A549 (cell line): ENCODE data around the gene FMO2. TPM values are rescaled to one million over a fixed set of nuclear protein-coding genes. Genes with fewer than 3 reads are reported as not detected.

Source experiments
- ATAC-seq, 2 experiments: fragments of 200-7000 bp in 1 of 2; fragments of >200 bp in 1 of 2; cut with Nextera tagmentation in 1 of 2; cut with Tn5 transposase in 1 of 2; 3 replicates each; pipeline versions ENCODE4 v1.8.0 to v1.9.1; 2018 to 2020; ENCODE audit warnings: mild to moderate bottlenecking in 1 of 2, moderate library complexity in 1 of 2
- CTCF ChIA-PET: fragments of 300-600 bp; sonication (Branson Sonifier 250); formaldehyde crosslinking; extraction: SDS; loops from one replicate; lab custom pipeline; 2021; ENCODE audit warnings: antibody characterized with exemption, inconsistent platforms; lab: Yijun Ruan, JAX
- POLR2A ChIA-PET: fragments of 350-600 bp; formaldehyde crosslinking; extraction: SDS; loops from one replicate; lab custom pipeline; 2021; ENCODE audit warnings: antibody characterized with exemption, inconsistent platforms; lab: Yijun Ruan, JAX
- DNase-seq, 2 experiments: peaks; one replicate each; pipeline versions ENCODE4 v3.0.0 to v3.0.0-alpha.2; 2011 to 2016; ENCODE audit warnings: low read depth in 1 of 2, low spot score in 1 of 2
- FAIRE-seq: peaks from 2 replicates; lab custom pipeline; 2011; peaks lifted over from hg19 to GRCh38; lab: Jason Lieb, UNC
- H3K27ac ChIP-seq, 2 experiments: fragments of >200 bp; sonication (Bioruptor Twin); formaldehyde crosslinking; 3 replicates each; pipeline ENCODE4 v1.5.1; 2016 to 2017
- H3K4me1 ChIP-seq: fragments of >200 bp; sonication (Bioruptor Twin); formaldehyde crosslinking; 3 replicates; pipeline ENCODE4 v1.6.1; 2016
- H3K4me2 ChIP-seq: fragments of >200 bp; sonication (Bioruptor Twin); formaldehyde crosslinking; 3 replicates; pipeline ENCODE4 v1.6.1; 2016
- H3K4me3 ChIP-seq: fragments of >200 bp; sonication (Bioruptor Twin); formaldehyde crosslinking; 3 replicates; pipeline ENCODE4 v1.5.1; 2016
- H3K9me3 ChIP-seq: fragments of >200 bp; sonication (Bioruptor Twin); formaldehyde crosslinking; 3 replicates; pipeline ENCODE4 v1.6.1; 2016
- ATOH8 ChIP-seq: fragments of 250-450 bp; sonication (Bioruptor Pico); IDR thresholded peaks from 2 replicates; pipeline ENCODE4 v1.5.0; 2020; ENCODE audit warnings: low read depth, mild to moderate bottlenecking, moderate library complexity
- BHLHE40 ChIP-seq: IDR thresholded peaks from 2 replicates; pipeline ENCODE4 v1.6.1; 2012; ENCODE audit warnings: low read depth, low read length, inconsistent platforms
- CBX2 ChIP-seq: fragments of 200-600 bp; sonication (generic); IDR thresholded peaks from 2 replicates; pipeline ENCODE4 v1.6.1; 2016; ENCODE audit warnings: low read depth, mild to moderate bottlenecking, borderline replicate concordance
- CBX8 ChIP-seq: fragments of 200-600 bp; sonication (generic); IDR thresholded peaks from 2 replicates; pipeline ENCODE4 v1.6.1; 2016
- CHD4 ChIP-seq: fragments of 200-600 bp; sonication (generic); IDR thresholded peaks from 2 replicates; pipeline ENCODE4 v1.6.1; 2016; ENCODE audit warnings: antibody characterized with exemption, mild to moderate bottlenecking, borderline replicate concordance
- CTCF ChIP-seq: fragments of >200 bp; sonication (Bioruptor Twin); formaldehyde crosslinking; IDR thresholded peaks from 3 replicates; pipeline ENCODE4 v1.5.1; 2016
- EP300 ChIP-seq, 2 experiments: fragments of >200 bp; sonication (Bioruptor Twin); formaldehyde crosslinking; IDR thresholded peaks; 2 replicates in 1 of 2; 3 replicates in 1 of 2; pipeline ENCODE4 v1.6.1; 2016 to 2017
- FOXS1 ChIP-seq: fragments of 250-450 bp; sonication (Bioruptor Pico); IDR thresholded peaks from 2 replicates; pipeline ENCODE4 v1.5.0; 2020; ENCODE audit warnings: mild to moderate bottlenecking, moderate library complexity
- HOXA7 ChIP-seq: fragments of 250-450 bp; sonication (Bioruptor Pico); IDR thresholded peaks from 2 replicates; pipeline ENCODE4 v1.5.0; 2020; ENCODE audit warnings: mild to moderate bottlenecking, moderate library complexity
- HOXB13 ChIP-seq: fragments of 250-450 bp; sonication (Bioruptor Pico); IDR thresholded peaks from 2 replicates; pipeline ENCODE4 v1.5.0; 2020; ENCODE audit warnings: low read depth, mild to moderate bottlenecking, moderate library complexity
- JUN ChIP-seq, 2 experiments: fragments of >200 bp; sonication (Bioruptor Twin); formaldehyde crosslinking; IDR thresholded peaks; 2 replicates in 1 of 2; 3 replicates in 1 of 2; pipeline ENCODE4 v1.6.1; 2016 to 2017
- KDM1A ChIP-seq: fragments of 200-600 bp; sonication (generic); IDR thresholded peaks from 2 replicates; pipeline ENCODE4 v1.6.1; 2016; ENCODE audit warnings: low read depth, mild to moderate bottlenecking
- MAFK ChIP-seq: fragments of 450-650 bp; IDR thresholded peaks from 2 replicates; pipeline ENCODE4 v1.6.1; 2014; ENCODE audit not compliant: partially characterized antibody
- MAX ChIP-seq: IDR thresholded peaks from 2 replicates; pipeline ENCODE4 v1.6.1; 2012
- NFE2L2 ChIP-seq: fragments of 150-350 bp; conservative IDR thresholded peaks from 2 replicates; pipeline ENCODE4 v1.6.1; 2014; ENCODE audit warnings: low read length
- POLR2A ChIP-seq: IDR thresholded peaks from 2 replicates; pipeline ENCODE4 v1.6.1; 2012; ENCODE audit warnings: mild to moderate bottlenecking, low read length
- RARB ChIP-seq: fragments of 250-450 bp; sonication (Bioruptor Pico); IDR thresholded peaks from 2 replicates; pipeline ENCODE4 v1.8.0; 2021; ENCODE audit warnings: mild to moderate bottlenecking, moderate library complexity
- RCOR1 ChIP-seq: fragments of 150-350 bp; IDR thresholded peaks from 2 replicates; pipeline ENCODE4 v1.6.1; 2014; ENCODE audit warnings: antibody characterized with exemption, low read length, low read depth
- RFX5 ChIP-seq: fragments of 450-650 bp; IDR thresholded peaks from 2 replicates; pipeline ENCODE4 v1.7.1; 2014; ENCODE audit warnings: antibody characterized with exemption, mild to moderate bottlenecking, moderate library complexity
- SMC3 ChIP-seq: fragments of >200 bp; sonication (Bioruptor Twin); formaldehyde crosslinking; IDR thresholded peaks from 3 replicates; pipeline ENCODE4 v1.6.1; 2018; ENCODE audit warnings: inconsistent platforms
- TFCP2L1 ChIP-seq: fragments of 250-450 bp; sonication (Bioruptor Pico); IDR thresholded peaks from 2 replicates; pipeline ENCODE4 v1.5.0; 2021; ENCODE audit warnings: mild to moderate bottlenecking
- TP53 ChIP-seq: fragments of 250-450 bp; sonication (Bioruptor Pico); IDR thresholded peaks from 2 replicates; pipeline ENCODE4 v1.5.0; 2021; ENCODE audit warnings: mild to moderate bottlenecking, moderate library complexity
- ZC3H11A ChIP-seq: fragments of 450-650 bp; IDR thresholded peaks from 2 replicates; pipeline ENCODE4 v1.6.1; 2014; ENCODE audit warnings: antibody characterized with exemption, mild to moderate bottlenecking
- WGBS: methylation state at CpG from one replicate; pipeline ENCODE4 v1.1.6; 2017; ENCODE audit errors: missing lambda C conversion rate; 5-methylcytosine and 5-hydroxymethylcytosine counted together
- polyA plus RNA-seq, 4 experiments: library from polyadenylated mRNA; depleted of rRNA in 3 of 4; stranded (reverse); fragments of >200 nt; fragmentation: RNase III in 1 of 4; extraction: RNeasy Plus Mini Kit Qiagen cat#74134 plus additional on column Dnase treatment in 1 of 4; gene quantifications; 2 replicates in 3 of 4; 3 replicates in 1 of 4; pipeline ENCODE4 v1.2.3, GENCODE V29; 2011 to 2017
- TF ChIP-seq, protein P1 (sequence below): fragments of >200 bp; sonication (Bioruptor Twin); formaldehyde crosslinking; IDR thresholded peaks from 2 replicates; pipeline ENCODE4 v1.6.1; 2016
- TF ChIP-seq, protein P2 (sequence below): IDR thresholded peaks from 2 replicates; pipeline ENCODE4 v1.6.1; 2012

Gene FMO2
- polyA plus RNA-seq, 2 of the 4 experiments (the other 2 are of a cell fraction), result not detected

GRCh38 chr1:171158551-171158950, 26.5 kb upstream of the FMO2 start:
- Histone ChIP-seq H3K9me3 (no peaks in the 10 kb centered on the region), H3K4me3 (no peak overlapping the region)
- TF ChIP-seq KDM1A (no peak), ZC3H11A (no peak), RFX5 (no peak), TP53 (CRISPR knock-in tag) (no peak), JUN (IDR thresholded peaks at IDR 0.05) (no peak), SMC3 (no peak), CBX2 (no peak), TFCP2L1 (CRISPR knock-in tag) (no peak), BHLHE40 (no peak), CTCF (no peak), EP300 (IDR thresholded peaks at IDR 0.05) (no peak), RCOR1 (no peak), HOXA7 (CRISPR knock-in tag) (no peak), CHD4 (no peak), CBX8 (no peak), POLR2A (no peak), HOXB13 (CRISPR knock-in tag) (no peak), RARB (no peak)
- TF ChIP-seq, protein P1, sequence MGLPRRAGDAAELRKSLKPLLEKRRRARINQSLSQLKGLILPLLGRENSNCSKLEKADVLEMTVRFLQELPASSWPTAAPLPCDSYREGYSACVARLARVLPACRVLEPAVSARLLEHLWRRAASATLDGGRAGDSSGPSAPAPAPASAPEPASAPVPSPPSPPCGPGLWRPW, result no peak
- TF ChIP-seq, protein P2, sequence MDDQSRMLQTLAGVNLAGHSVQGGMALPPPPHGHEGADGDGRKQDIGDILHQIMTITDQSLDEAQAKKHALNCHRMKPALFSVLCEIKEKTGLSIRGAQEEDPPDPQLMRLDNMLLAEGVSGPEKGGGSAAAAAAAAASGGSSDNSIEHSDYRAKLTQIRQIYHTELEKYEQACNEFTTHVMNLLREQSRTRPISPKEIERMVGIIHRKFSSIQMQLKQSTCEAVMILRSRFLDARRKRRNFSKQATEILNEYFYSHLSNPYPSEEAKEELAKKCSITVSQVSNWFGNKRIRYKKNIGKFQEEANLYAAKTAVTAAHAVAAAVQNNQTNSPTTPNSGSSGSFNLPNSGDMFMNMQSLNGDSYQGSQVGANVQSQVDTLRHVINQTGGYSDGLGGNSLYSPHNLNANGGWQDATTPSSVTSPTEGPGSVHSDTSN, result no peak
- TF ChIP-seq, all 56 proteins: peak for 0
- DNase-seq (no peak), ATAC-seq (no peak), FAIRE-seq (no peak)
- H3K4me1 ChIP-seq, result no peaks in the 10 kb centered on the region
- no peak overlapping the region for H3K27ac ChIP-seq
- ChIA-PET CTCF (no interaction called here), POLR2A (no interaction called here)
- H3K4me2 ChIP-seq, result no peak overlapping the region
- 15% methylated on average over 3 of the region's 3 CpGs for WGBS

- no peak for FAIRE-seq
- no peak for DNase-seq
- POLR2A ChIA-PET, result no interaction called here
- no peak for TF ChIP-seq TP53 (CRISPR knock-in tag)
- no peak for TF ChIP-seq CTCF
- TF ChIP-seq ATOH8 (CRISPR knock-in tag), result no peak
- TF ChIP-seq RARB, result no peak
- TF ChIP-seq FOXS1 (CRISPR knock-in tag), result no peak
- no peak for TF ChIP-seq MAFK
- no peak for TF ChIP-seq NFE2L2
- TF ChIP-seq MAX, result no peak
- TF ChIP-seq, all 56 proteins: peak for 0
- no peaks in the 10 kb centered on the region for H3K4me1 ChIP-seq
- no peak overlapping the region for H3K27ac ChIP-seq
- ATAC-seq, result no peak
- H3K9me3 ChIP-seq, result no peaks in the 10 kb centered on the region
- H3K4me3 ChIP-seq, result no peak overlapping the region
- 3% methylated on average over 2 of the region's 2 CpGs for WGBS
- CTCF ChIA-PET, result no interaction called here
- H3K4me2 ChIP-seq, result no peak overlapping the region
These were observed 26.0 kb upstream of the FMO2 start for GRCh38 chr1:171159148-171159547.
